Jurkat, Clone E6-1 (cell line): ENCODE results near the gene VDAC1.
A peak's percentile ranks its signal among the peaks of the same experiment; 100 is the strongest.

Source experiments
- DNase-seq: peaks from one replicate; pipeline ENCODE4 v3.0.0-alpha.2; 2011; ENCODE audit warnings: low read depth, low spot score
- H3K4me3 ChIP-seq: 2 replicates; pipeline ENCODE4 v1.5.1; 2011; ENCODE audit warnings: mild to moderate bottlenecking, low read length, control low read depth, moderate library complexity

Gene VDAC1

DNA sequence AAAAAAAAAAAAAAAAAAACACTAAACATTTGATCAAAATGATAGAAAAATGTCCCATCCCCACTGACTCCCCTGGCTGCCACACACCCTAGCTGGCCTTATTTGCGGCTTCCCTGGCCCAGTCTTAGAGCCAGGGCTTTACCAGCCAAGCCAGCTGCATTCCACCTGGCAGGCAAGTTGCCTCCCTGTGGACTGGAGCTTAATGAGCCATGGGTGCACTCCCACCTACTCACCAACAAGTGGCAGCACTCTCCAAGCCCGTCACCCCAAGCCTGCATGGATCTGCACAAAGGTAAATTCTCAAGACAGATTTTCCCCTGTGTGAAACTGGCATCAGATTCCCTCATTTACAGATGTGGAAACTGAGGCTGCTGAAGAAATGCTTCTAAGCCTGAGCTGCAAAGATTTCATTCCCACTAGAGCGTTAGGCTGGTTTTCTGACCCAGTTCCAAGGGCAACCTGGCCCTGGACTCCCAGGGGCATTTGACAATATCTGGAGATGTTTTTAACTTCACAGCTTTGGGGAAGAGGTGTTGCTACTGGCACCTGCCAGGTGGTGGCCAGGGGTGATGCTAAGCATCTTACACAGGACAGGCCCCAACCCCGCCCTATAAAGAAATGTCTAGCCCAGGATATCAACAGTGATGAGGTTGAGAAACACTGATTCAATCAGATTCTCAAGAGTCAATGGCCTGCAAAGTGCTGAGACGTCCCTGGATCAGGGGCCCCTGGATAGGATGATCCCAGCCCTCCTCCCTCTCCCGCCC is 21.9 kb upstream of the VDAC1 start:
- peak; percentile 81 for DNase-seq
- H3K4me3 ChIP-seq, result no peak overlapping the region

DNA sequence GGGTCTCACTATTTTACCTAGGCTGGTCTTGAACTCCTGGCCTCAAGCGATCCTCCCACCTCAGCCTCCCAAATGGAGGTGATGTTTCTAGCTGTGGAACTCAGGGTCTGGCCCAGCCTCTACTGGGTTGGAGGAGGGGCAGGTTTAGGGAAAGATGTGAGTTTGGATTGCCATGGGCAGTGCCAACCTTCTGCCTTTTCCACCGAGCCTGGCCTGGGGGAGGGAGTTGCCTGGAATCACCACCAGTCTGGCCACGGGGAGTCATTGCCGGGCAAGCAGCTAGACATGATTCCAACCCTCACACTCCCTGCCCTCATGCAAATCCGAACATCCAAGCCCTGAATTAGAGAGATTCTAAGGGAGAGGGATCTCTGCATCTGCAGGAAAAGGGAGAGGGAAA is 21.0 kb upstream of the VDAC1 start:
- no peak overlapping the region for H3K4me3 ChIP-seq
- DNase-seq, result no peak

DNA sequence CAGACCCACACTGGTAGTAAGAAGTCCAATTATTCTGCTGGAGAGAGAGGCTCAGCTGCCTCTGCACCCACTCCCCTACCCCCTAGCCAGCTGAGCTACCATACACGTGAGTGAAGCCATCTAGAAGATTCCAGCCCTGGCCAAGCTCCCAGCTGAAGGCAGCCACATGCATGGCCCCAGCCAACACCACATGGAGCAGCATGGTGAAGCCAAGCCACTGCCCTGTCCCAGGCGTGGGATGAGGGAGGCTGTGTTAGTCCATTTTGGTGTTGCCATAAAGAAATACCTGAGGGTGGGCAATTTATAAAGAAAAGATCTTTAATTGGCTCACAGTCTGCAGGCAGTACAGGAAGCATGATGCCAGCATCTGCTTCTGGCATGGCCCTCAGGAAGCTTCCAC is 20.0 kb upstream of the VDAC1 start:
- DNase-seq, result no peak
- no peak overlapping the region for H3K4me3 ChIP-seq

DNA sequence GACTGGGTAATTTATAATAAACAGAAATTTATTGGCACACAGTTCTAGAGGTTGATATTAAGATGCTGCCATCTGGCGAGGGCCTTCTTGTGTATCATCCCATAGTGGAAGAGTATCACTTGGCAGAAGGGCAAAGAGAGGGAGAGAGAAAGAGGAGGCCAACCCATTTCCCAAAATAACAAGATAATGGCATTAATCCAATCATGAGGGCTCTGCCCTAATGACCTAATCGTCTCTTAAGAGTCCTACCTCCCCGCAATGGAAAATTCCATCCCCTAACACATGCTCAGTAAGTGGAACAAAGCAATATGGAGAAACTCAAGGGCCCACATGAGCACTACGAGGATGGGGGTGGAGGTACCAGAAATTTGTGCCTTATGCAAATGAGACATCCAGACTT is 17.6 kb upstream of the VDAC1 start:
- DNase-seq, result no peak

DNA sequence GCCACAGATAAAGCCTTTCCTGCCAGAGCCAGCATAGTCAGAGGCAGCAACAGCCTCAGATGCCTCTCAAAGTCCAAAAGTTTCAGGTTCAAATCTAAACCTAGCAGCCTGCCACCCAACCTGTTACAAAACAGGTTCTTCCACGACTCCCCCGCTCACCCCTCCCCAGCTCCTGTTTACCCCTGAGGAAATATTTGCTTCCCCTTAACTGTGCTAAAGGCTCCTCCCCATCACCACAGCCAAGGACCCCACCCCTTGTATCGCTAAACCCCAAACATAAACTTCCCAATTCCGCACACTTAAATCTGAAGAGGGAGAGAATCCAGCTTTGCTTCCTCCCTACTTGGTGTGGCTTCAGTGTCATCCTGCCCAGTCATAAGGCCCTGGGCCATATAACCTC is 15.4 kb upstream of the VDAC1 start:
- DNase-seq, result no peak
- no peak overlapping the region for H3K4me3 ChIP-seq

More for the DNA sequence above, 17.6 kb upstream of the VDAC1 start:
- no peak overlapping the region for H3K4me3 ChIP-seq

DNA sequence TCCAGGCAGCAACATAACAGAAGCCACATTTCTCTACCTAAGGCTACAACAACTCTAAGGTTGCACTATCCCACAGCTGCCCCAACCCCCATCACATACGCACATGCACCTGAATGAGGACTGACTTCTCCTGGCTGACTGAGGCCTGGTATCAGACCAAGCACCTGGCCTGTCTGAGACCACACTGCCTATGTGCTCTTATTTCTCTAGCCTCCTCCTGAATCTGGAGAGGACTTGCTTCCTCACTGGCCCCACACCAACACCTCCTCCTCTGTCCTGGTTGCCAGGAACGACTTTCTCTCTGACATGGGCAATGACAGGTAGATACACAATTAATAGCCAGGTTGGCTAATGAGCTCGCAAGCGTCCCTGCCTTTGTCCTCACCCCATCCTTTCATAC is 14.9 kb upstream of the VDAC1 start:
- no peak for DNase-seq
- no peak overlapping the region for H3K4me3 ChIP-seq

DNA sequence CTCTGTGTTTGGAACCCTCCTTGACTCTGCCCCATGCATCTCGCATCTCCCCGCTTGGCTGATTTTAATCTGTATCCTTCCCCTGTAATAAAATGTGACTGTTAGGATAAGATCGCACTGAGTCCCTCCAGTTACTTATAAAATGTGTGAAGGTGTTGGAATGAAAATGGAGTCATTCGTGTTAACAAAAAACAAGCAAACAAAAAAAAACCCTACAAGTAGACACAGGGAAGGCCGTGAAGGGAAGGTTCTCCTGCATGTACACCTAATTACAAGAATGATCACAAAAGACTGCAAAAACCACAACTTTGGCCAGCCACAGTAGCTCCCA is 14.2 kb upstream of the VDAC1 start:
- no peak for DNase-seq

DNA sequence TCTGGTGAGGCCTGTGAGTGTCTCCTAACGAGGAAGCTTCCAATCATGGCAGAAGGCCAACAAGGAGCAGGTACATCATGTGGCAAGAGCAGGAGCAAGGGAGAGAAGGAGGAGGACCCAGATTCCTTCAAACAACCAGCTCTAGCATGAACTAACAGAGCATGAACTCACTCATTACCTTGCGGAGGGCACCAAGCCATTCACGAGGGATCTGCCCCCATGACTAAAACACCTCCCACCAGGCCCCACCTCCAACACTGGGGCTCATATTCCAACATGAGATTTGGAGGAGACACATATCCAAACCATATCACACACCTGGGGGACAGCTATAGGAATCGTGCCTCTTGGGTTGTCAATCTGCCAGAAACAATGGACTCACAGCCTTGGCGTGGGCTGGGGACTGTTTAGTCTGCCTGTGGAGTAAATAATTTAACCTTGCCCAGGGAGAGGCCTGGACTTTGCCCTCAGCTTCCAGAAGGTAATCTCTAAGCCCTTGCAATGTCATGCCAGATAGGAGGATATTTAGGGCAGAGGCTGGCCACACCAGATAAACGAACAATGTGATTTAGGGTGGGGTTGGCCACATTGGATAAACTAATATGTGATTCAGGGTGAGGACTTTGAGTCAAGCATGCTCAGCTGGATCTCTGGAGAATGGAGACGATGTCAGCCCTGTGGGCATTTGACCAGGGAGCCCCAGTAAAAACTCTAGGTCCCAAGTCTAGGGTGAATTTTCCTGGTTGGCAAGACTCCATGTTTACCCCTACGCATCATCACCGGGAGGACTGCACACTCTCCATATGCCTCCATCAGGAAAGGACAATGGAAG is 13.6 kb upstream of the VDAC1 start:
- no peak for DNase-seq
- no peak overlapping the region for H3K4me3 ChIP-seq

More for the DNA sequence above, 14.2 kb upstream of the VDAC1 start:
- H3K4me3 ChIP-seq, result no peak overlapping the region

DNA sequence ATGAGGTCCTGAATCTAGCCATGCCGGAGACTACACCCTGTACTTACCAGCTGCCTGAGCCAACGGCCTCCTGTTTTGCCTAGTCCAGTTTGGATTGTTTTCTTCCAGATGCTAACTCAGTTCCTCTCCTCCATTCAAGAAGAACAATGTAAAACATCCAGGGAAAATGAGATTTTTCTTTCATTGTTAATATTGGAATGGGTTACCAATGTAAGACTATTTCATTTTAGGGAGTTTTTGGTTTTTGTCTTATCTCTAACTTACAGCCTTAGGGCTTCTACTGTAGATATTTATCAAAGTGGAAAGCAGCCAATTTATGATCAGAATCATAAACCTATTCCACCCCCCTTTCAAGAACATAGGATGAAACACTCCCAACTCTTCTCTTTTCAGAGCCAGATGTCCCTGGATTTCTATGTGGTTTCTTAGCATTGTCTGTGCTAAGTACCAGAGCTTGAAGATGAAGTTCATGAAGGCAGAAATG is 3.5 kb upstream of the VDAC1 start:
- H3K4me3 ChIP-seq, result no peak overlapping the region
- no peak for DNase-seq

DNA sequence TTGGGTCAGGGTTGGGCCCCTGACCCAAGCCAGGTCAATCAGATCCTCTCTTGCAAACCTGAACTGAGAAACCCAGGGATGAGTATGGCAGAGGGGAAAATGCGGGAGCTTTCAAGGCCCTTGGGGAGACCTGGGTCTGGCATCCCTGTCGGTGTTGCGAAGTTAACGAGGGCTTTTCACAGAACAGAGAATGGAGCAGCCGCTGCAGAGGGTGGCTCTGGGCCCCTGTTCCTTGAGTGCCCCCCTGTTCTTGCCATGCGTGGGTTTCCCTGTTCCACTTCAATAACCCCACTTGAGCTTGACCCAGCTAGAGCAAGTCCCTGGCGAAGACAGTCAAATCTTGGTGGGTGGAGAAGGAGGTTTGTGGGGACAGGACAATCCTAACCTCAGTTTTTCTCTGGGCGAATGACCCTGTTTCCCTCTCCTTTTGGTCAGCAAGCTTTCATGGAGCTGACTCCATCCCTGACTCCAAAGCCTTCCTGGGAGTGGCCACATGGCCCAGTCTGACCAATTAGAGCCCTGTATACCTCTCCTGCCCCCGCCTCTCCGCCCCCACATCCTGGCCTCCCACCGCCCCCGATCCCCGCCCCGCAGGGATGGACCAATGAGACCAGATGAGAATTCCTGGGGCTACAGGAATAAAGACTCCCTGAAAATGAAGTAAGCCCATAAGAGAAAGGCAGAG is 2.9 kb upstream of the VDAC1 start:
- DNase-seq, result no peak
- no peak overlapping the region for H3K4me3 ChIP-seq

DNA sequence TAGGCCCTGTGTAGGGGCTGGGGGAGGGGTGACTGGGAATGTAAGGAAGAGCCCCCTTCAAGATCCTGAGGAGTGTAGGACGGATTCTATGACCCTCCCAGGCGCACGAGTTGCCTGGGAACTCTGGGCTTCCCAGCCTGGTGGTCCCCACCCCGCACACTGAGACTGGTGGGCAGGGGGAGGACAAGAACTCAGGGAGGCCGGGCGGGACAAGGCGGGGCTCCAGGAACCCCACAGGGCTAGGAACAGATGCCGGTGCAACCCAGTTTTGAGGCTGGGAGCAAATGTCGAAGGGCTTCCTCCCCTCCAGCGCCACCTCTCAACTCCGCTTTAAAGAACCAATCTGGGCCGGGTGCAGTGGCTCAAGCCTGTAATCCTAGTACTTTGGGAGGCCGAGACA is 1.3 kb upstream of the VDAC1 start:
- DNase-seq, result no peak
- H3K4me3 ChIP-seq, result peak overlapping the region; percentile 94; the same call in 1 of the 2 replicates

DNA sequence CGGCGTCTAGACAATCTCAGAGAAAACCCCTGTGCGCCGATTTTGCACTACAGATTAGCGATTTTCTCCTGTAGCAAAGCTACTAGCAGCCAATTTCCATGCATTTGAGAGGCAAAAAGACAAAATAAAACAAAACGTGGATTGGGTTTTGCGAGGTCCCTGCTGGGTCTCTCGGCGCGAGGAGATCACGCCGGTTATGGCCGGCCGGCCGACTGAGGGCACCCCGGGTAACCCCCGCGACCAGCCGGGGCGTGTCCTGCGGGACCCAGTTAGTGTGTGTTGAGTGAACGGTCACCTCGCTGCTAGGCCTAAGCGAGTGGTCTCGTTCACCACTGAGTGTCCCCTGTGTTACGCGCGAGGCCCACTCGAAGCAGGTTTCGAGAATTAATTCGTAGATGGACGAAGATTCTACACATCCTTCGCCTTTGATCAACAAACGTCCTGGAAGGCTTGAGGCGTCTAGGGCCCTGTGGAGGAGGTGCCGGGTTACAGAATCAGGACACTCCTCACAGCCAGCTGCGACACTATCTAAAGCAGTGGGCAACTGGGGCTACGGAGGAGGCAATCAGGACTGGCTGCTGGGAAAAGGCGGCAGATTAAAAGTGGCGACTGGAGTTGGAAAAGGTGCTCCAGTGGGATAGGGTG is 764 bp upstream of the VDAC1 start:
- DNase-seq, result no peak

DNA sequence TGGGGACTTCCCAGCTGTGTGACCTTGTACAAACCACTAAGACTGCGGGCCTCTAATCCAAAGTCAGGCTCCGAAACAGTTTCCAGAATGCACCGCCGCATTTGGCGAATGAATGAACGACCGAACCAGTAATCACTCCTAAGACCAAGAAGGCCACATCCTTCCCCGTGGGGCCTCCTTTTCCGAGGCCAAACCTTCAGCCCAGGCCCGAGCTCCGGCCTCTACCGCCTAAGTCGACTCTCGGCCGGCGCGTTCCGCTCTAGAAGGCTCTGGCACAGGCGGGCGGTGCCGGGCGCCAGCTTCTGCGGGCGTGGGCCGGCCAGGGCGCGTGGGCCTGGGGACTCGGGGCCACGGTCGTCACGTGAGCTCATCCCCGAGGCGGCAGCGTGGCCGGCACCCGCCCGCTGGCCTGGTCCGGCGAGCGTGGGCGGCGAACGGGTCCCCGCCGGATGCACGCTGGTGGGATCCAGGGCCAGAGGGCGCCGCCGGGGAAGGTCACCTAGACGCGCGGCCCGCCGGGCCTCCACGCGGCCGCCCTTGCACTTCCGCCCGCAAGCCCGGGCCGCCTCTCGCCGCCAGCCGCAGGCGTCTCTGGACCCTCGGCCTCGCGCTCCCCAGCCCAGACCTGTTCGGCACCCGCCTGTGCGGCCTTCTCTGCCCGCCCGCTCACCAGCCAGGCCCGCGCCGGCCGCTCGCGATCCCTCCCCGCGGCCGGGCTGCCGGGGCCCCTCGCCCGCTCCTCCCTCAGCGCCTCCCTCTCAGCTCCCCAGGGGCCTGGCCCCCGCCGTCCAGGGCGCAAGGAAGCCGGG is 754 bp downstream of the VDAC1 start:
- H3K4me3 ChIP-seq, result peak overlapping the region; percentile 94

More for the DNA sequence above, 764 bp upstream of the VDAC1 start:
- H3K4me3 ChIP-seq, result peak overlapping the region; percentile 94

DNA sequence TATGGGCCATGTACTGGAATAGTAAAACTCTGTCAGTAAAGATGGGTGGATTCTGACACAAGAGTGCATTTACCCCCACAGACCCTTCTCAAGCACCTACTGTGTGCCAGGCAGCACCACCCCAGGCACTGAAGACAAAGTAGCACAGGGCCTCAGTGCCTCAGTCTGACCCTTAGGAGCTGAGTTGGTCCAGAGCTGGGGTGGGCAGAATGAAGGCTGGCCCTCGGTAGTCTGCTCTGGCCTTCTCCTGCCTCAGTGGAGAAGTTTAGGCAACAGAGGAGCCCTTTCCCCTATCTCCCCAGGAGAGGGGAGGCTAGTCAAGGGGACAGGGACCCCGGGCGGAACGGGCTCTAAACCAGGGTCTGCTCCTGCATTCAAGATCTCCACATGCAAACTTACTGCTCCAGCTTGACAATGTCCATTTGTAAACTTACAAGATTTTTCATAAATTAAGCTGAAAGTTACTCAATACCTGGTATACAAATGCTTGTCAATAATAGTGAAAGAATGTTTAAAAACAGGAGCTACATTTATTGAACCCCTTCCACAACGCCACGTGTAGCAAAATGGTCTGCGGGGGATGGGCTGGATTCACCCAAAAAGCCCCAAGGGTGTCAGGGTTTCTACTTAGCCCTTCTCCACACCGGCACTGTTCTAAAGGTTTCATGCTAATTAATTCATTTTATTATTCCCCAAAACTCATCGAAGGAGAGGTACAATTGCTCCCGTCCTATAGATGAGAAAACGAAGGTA is 1.5 kb downstream of the VDAC1 start:
- H3K4me3 ChIP-seq, result peak overlapping the region; percentile 94
- no peak for DNase-seq

More for the DNA sequence above, 754 bp downstream of the VDAC1 start:
- no peak for DNase-seq

DNA sequence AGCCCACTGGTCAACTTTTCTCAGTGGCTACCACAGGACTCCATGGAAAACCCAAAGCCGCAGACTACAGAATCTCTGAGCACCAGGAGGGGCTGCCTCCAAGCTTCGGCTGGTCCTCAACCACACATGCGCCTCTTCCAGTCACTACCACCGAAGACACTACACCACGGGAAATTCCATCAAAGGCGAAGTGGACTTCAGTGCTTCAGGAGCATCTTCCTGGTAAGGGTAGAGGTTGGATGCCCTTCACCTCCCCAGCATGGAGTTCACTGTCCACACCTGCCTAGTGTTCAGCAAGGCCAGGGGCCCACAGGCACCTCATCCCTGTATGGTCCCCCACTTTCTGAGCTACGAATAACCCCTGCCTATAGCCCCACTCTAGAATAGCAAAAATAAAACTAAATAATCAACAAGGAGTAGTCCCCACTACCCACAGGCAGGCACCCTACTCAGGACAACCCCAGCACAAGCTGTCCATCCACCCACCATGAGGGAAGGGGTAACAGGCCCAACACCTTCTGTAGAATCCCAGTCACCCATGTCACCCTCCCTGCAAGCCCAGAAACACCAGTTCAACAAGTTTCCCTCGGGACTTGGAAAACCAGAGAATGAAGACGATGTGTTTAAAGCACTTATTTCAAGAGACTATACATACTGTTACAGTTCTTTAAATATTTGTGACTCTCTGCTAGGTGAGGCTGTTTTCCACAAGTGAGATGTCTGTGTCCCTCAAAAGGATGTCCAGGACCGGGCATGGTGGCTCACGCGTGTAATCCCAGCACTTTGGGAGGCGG is 2.6 kb downstream of the VDAC1 start:
- no peak for DNase-seq
- no peak overlapping the region for H3K4me3 ChIP-seq

DNA sequence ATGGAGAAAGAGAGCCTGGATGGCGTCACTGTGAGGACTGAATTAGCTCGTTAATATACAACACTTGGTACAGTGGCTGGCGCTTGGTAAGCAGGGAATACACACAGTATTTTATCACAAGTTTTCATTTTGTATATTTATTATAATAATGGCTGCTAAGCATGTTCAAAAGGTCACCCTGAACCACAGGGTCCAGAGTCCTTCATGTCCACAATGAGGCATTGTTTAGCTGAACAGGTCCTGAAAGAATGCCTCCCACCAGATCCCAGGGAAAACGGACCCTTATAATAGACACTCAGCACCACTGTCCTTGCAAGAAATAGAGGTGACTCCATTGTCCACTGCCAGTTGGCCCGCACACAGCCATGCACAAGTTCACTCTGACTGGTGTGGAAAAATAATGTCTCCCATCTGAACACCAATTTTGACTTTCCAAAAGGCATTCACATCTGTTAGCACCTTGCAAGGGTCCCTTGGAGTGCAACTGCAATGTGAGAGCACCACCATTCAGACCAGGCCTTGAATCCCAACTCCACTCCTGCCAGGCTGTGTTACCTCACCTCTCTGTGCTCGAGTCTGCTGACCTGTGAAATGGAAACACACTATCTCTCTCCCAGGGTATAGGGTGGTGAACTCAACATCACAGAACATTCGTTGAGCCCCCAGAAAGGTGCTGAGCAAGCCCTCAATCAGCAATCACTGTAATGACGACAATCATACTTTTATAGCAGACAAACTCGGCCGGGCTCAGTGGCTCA is 3.9 kb downstream of the VDAC1 start:
- H3K4me3 ChIP-seq, result no peak overlapping the region
- no peak for DNase-seq
